ENCODE results near the gene NPAS3. TPM values are rescaled to one million over a fixed set of nuclear protein-coding genes. Genes with fewer than 3 reads are reported as not detected.

Gene NPAS3
- total RNA-seq, 2 donors from 2014 or later: 1.1 to 1.8 TPM

GRCh38 chr14:33449703-33450395 lies 511.2 kb downstream of the NPAS3 start:
- Histone ChIP-seq H3K27me3 (replicated peaks; ENCODE audit: insufficient read depth) (no peaks in the 10 kb centered on the region), H3K4me1 (replicated peaks) (no peaks in the 10 kb centered on the region), H3K36me3 (no peaks in the 10 kb centered on the region), H3K4me3 (no peak overlapping the region), H3K27ac (no peak overlapping the region), H3K9me3 (no peaks in the 10 kb centered on the region)
- no peak for DNase-seq (ENCODE audit: low spot score)
- intact Hi-C loops (cut with DNase I): no loop called here
- 90% methylated on average over 11 of the region's 11 CpGs for WGBS
- TF ChIP-seq POLR2AphosphoS5 (IDR thresholded peaks at IDR 0.05) (no peak), CTCF (IDR thresholded peaks at IDR 0.05) (no peak), POLR2A (IDR thresholded peaks at IDR 0.05) (no peak)

- DNase-seq (ENCODE audit: low spot score): no peak
- Histone ChIP-seq H3K4me1 (replicated peaks) (no peaks in the 10 kb centered on the region), H3K9me3 (no peaks in the 10 kb centered on the region), H3K27me3 (replicated peaks; ENCODE audit: insufficient read depth) (no peaks in the 10 kb centered on the region), H3K36me3 (no peaks in the 10 kb centered on the region), H3K4me3 (no peak overlapping the region), H3K27ac (no peak overlapping the region)
- intact Hi-C loops (cut with DNase I): no loop called here
- TF ChIP-seq CTCF (IDR thresholded peaks at IDR 0.05): no peak
- WGBS: 79% methylated on average over 2 of the region's 2 CpGs
Measured at GRCh38 chr14:33450416-33450815, 511.7 kb downstream of the NPAS3 start.

- H3K4me1 ChIP-seq (replicated peaks): no peaks in the 10 kb centered on the region
- H3K27ac ChIP-seq: no peak overlapping the region
- intact Hi-C loops (cut with DNase I): no loop called here
Measured at GRCh38 chr14:33451211-33451610, 512.5 kb downstream of the NPAS3 start.

GRCh38 chr14:33452995-33453394 lies 514.3 kb downstream of the NPAS3 start:
- intact Hi-C loops (cut with DNase I): no loop called here
- DNase-seq (ENCODE audit: low spot score): no peak
- H3K4me3 ChIP-seq: no peak overlapping the region
- no peak overlapping the region for H3K27ac ChIP-seq
- TF ChIP-seq POLR2A (IDR thresholded peaks at IDR 0.05) (no peak), POLR2AphosphoS5 (IDR thresholded peaks at IDR 0.05) (no peak), CTCF (IDR thresholded peaks at IDR 0.05) (no peak)
- no peaks in the 10 kb centered on the region for H3K27me3 ChIP-seq (replicated peaks; ENCODE audit: insufficient read depth)
- 93% methylated on average over 3 of the region's 3 CpGs for WGBS
- no peaks in the 10 kb centered on the region for H3K9me3 ChIP-seq
- H3K4me1 ChIP-seq (replicated peaks): no peaks in the 10 kb centered on the region
- H3K36me3 ChIP-seq: no peaks in the 10 kb centered on the region

More at GRCh38 chr14:33451211-33451610, 512.5 kb downstream of the NPAS3 start:
- Histone ChIP-seq H3K36me3 (no peaks in the 10 kb centered on the region), H3K27me3 (replicated peaks; ENCODE audit: insufficient read depth) (no peaks in the 10 kb centered on the region), H3K9me3 (no peaks in the 10 kb centered on the region), H3K4me3 (no peak overlapping the region)
- 54% methylated on average over 3 of the region's 3 CpGs for WGBS
- no peak for DNase-seq (ENCODE audit: low spot score)
- TF ChIP-seq POLR2AphosphoS5 (IDR thresholded peaks at IDR 0.05): no peak
- no peak for TF ChIP-seq POLR2A (IDR thresholded peaks at IDR 0.05)
- no peak for TF ChIP-seq CTCF (IDR thresholded peaks at IDR 0.05)

GRCh38 chr14:33454022-33454595 lies 515.4 kb downstream of the NPAS3 start:
- Histone ChIP-seq H3K4me3 (no peak overlapping the region), H3K27me3 (replicated peaks; ENCODE audit: insufficient read depth) (no peaks in the 10 kb centered on the region), H3K9me3 (no peaks in the 10 kb centered on the region), H3K36me3 (no peaks in the 10 kb centered on the region), H3K27ac (no peak overlapping the region), H3K4me1 (replicated peaks) (no peaks in the 10 kb centered on the region)
- no peak for DNase-seq (ENCODE audit: low spot score)
- 59% methylated on average over 1 of the region's 1 CpG for WGBS
- TF ChIP-seq POLR2AphosphoS5 (IDR thresholded peaks at IDR 0.05) (no peak), POLR2A (IDR thresholded peaks at IDR 0.05) (no peak), CTCF (IDR thresholded peaks at IDR 0.05) (no peak)
- intact Hi-C loops (cut with DNase I): no loop called here
